Endothelial cell (in vitro differentiated cells): ENCODE results near the gene TVP23A. TPM values are rescaled to one million over a fixed set of nuclear protein-coding genes. Genes with fewer than 3 reads are reported as not detected.
A peak's percentile ranks its signal among the peaks of the same experiment; 100 is the strongest.
"Not testable (repeated sequence)": the region's sequence is repeated elsewhere in the genome, so short reads cannot be mapped to it uniquely, and the experiment has no call there.

ENCODE experiments used
- DNase-seq: peaks from one replicate; pipeline ENCODE4 v3.0.0; 2021; ENCODE audit warnings: low spot score
- H3K27ac Mint-ChIP-seq: one replicate; pipeline ENCODE4 v1.8.0; 2021; ENCODE audit warnings: mixed read lengths, inconsistent platforms; ENCODE audit not compliant: unreplicated experiment
- H3K27me3 Mint-ChIP-seq: one replicate; pipeline ENCODE4 v1.8.0; 2021; ENCODE audit warnings: mild to moderate bottlenecking, moderate library complexity, mixed read lengths, inconsistent platforms; ENCODE audit not compliant: unreplicated experiment
- H3K36me3 Mint-ChIP-seq: one replicate; pipeline ENCODE4 v1.8.0; 2021; ENCODE audit warnings: mild to moderate bottlenecking, low read depth, mixed read lengths, inconsistent platforms; ENCODE audit not compliant: unreplicated experiment
- H3K4me1 Mint-ChIP-seq: one replicate; pipeline ENCODE4 v1.8.0; 2021; ENCODE audit warnings: mild to moderate bottlenecking, mixed read lengths, inconsistent platforms; ENCODE audit not compliant: unreplicated experiment
- H3K4me3 Mint-ChIP-seq: one replicate; pipeline ENCODE4 v1.8.0; 2021; ENCODE audit warnings: mild to moderate bottlenecking, mixed read lengths, inconsistent platforms; ENCODE audit not compliant: unreplicated experiment
- H3K9me3 Mint-ChIP-seq: one replicate; pipeline ENCODE4 v1.8.0; 2021; ENCODE audit warnings: mixed read lengths, inconsistent platforms; ENCODE audit not compliant: unreplicated experiment
- total RNA-seq: library from RNA; stranded (reverse); fragmentation: NEBNext Ultra II Directional; extraction: Animal tissue kit (Norgen Biotek cat#: 25700); gene quantifications from one replicate; pipeline ENCODE4 v1.2.1, GENCODE V29; 2021; ENCODE audit not compliant: unreplicated experiment
- TF ChIP-seq, protein P1 (sequence below): fragments of 200-600 bp; sonication (generic); IDR thresholded peaks from one replicate; pipeline ENCODE4 v1.5.0; 2021; ENCODE audit warnings: antibody characterized with exemption; ENCODE audit not compliant: unreplicated experiment

The TVP23A gene
- total RNA-seq, 1 donor from 2014 or later = 7.8 TPM

- Mint-ChIP-seq H3K27ac (peak overlapping the region; percentile 99), H3K4me3 (peak overlapping the region; percentile 93), H3K36me3 (no peaks in the 10 kb centered on the region), H3K4me1 (peaks cover 13% of the 10 kb centered on the region), H3K27me3 (peaks cover 4% of the 10 kb centered on the region), H3K9me3 (no peaks in the 10 kb centered on the region)
- TF ChIP-seq, protein P1, sequence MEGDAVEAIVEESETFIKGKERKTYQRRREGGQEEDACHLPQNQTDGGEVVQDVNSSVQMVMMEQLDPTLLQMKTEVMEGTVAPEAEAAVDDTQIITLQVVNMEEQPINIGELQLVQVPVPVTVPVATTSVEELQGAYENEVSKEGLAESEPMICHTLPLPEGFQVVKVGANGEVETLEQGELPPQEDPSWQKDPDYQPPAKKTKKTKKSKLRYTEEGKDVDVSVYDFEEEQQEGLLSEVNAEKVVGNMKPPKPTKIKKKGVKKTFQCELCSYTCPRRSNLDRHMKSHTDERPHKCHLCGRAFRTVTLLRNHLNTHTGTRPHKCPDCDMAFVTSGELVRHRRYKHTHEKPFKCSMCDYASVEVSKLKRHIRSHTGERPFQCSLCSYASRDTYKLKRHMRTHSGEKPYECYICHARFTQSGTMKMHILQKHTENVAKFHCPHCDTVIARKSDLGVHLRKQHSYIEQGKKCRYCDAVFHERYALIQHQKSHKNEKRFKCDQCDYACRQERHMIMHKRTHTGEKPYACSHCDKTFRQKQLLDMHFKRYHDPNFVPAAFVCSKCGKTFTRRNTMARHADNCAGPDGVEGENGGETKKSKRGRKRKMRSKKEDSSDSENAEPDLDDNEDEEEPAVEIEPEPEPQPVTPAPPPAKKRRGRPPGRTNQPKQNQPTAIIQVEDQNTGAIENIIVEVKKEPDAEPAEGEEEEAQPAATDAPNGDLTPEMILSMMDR = no peak
- no peak for DNase-seq
These were observed 74.1 kb downstream of the TVP23A start for GRCh38 chr16:10744370-10745030.

- Mint-ChIP-seq H3K4me3 (peak within 1 kb of the TSS; percentile 93), H3K4me1 (peaks cover 13% of the 10 kb centered on the region), H3K36me3 (no peaks in the 10 kb centered on the region), H3K9me3 (no peaks in the 10 kb centered on the region), H3K27me3 (peaks cover 4% of the 10 kb centered on the region), H3K27ac (peak within 1 kb of the TSS; percentile 99)
- peak; percentile 99 for DNase-seq
- TF ChIP-seq, protein P1 = no peak
These were observed 74.8 kb downstream of the TVP23A start, which contains the start of gene NUBP1 for GRCh38 chr16:10743610-10744369. Gene NUBP1 (plus strand): TSS chr16:10743842. CDS start chr16:10743864, 22 bp downstream.

DNA sequence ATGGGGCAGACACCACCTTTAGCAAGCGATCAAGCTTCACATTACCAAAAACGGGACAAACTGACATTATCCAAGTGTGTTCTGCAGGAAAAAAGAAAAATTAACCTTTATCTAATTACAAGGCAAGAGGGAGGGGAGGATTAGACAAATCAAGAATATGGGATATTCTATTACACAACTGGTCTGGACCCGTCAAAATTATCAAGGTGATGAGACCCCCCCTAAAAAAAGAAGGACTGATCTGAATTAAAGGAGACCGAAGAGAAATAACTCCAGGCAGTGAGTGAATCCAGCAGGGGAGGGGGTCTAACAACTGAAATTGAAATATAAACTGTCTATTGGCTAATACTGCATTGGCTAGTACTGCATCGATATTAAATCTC is 75.4 kb downstream of the TVP23A start:
- no peaks in the 10 kb centered on the region for H3K9me3 Mint-ChIP-seq
- H3K4me1 Mint-ChIP-seq = peaks cover 13% of the 10 kb centered on the region
- DNase-seq = no peak
- H3K36me3 Mint-ChIP-seq = no peaks in the 10 kb centered on the region
- H3K27me3 Mint-ChIP-seq = peaks cover 4% of the 10 kb centered on the region
- H3K4me3 Mint-ChIP-seq = peak overlapping the region; percentile 93
- peak overlapping the region; percentile 99 for H3K27ac Mint-ChIP-seq
- TF ChIP-seq, protein P1 = no peak

DNA sequence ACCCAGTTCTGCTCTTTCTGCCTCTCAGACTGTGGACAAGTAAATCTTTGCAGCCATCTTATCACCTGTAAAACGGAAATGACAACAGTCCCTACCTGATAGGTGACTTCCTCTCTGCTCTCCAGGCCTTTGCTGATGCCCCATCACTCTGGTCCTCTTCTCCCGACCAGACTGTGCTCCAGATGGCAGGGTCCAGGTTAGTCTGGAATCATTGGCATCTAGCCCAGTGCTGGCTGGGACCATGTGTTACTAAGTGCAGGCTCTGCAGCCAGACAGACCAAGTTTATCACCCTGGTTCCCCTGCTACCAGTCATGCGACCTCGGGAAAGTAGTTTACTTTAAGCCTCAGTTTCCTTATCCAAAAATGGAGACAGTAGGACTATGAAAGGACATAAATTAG is 76.8 kb downstream of the TVP23A start:
- no peak for DNase-seq
- Mint-ChIP-seq H3K4me3 (no peak overlapping the region), H3K4me1 (peaks cover 13% of the 10 kb centered on the region), H3K27me3 (peaks cover 4% of the 10 kb centered on the region), H3K9me3 (no peaks in the 10 kb centered on the region), H3K27ac (no peak overlapping the region), H3K36me3 (no peaks in the 10 kb centered on the region)
- TF ChIP-seq, protein P1 = no peak

DNA sequence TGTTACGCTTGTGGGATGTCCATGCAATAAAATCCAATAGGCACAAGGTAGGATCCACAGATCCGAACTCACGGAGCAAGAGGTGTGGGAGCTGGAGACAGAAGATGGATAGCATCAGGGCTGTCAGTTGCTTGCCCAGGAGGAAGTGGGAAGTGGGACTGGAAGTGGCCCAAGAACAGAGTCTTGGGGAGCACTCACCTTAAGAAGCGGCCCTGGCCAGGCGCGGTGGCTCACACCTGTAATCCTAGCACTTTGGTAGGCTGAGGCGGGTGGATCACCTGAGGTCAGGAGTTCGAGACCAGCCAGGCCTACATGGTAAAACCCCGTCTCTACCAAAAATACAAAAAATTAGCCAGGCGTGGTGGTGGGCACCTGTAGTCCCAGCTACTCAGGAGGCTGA is 77.3 kb downstream of the TVP23A start:
- H3K27me3 Mint-ChIP-seq, DNase-seq, H3K9me3 Mint-ChIP-seq, H3K27ac Mint-ChIP-seq, H3K4me3 Mint-ChIP-seq, H3K36me3 Mint-ChIP-seq: not testable (repeated sequence)
- peaks cover 13% of the 10 kb centered on the region for H3K4me1 Mint-ChIP-seq
